DMS79 treated with DMSO at 0.1 percent for 48 hours (cell line): ENCODE results near the gene ATP11A.

Source experiments
- DNase-seq: peaks from one replicate; lab custom pipeline; 2025; lab: John Stamatoyannopoulos, UW

The ATP11A gene

GRCh38 chr13:112892426-112893206, 202.8 kb downstream of the ATP11A start:
- no peak for DNase-seq

- no peak for DNase-seq
Observed at GRCh38 chr13:112893207-112893569, 203.3 kb downstream of the ATP11A start.

- peak; percentile 42 for DNase-seq
Observed at GRCh38 chr13:112893570-112894422, 204.0 kb downstream of the ATP11A start.

- no peak for DNase-seq
Observed at GRCh38 chr13:112894423-112894672, 204.5 kb downstream of the ATP11A start.

GRCh38 chr13:112894673-112895481, 205.0 kb downstream of the ATP11A start:
- no peak for DNase-seq

- DNase-seq: peak; percentile 98
Observed at GRCh38 chr13:112895521-112896465, 206.0 kb downstream of the ATP11A start.

- no peak for DNase-seq
Observed at GRCh38 chr13:112896736-112897602, 207.1 kb downstream of the ATP11A start.

GRCh38 chr13:112897603-112897955, 207.7 kb downstream of the ATP11A start:
- DNase-seq: no peak

GRCh38 chr13:112897956-112898620, 208.2 kb downstream of the ATP11A start:
- DNase-seq: no peak

- no peak for DNase-seq
Observed at GRCh38 chr13:112898621-112899280, 208.9 kb downstream of the ATP11A start.

- DNase-seq: no peak
Observed at GRCh38 chr13:112899281-112900225, 209.7 kb downstream of the ATP11A start.

GRCh38 chr13:112900226-112900600, 210.4 kb downstream of the ATP11A start:
- no peak for DNase-seq

- DNase-seq: no peak
Observed at GRCh38 chr13:112900691-112901091, 210.9 kb downstream of the ATP11A start.

GRCh38 chr13:112902101-112902651, 212.3 kb downstream of the ATP11A start:
- no peak for DNase-seq

- no peak for DNase-seq
Observed at GRCh38 chr13:112902669-112903068, 212.8 kb downstream of the ATP11A start.

- no peak for DNase-seq
Observed at GRCh38 chr13:112903071-112903577, 213.3 kb downstream of the ATP11A start.

GRCh38 chr13:112903606-112904195, 213.9 kb downstream of the ATP11A start:
- peak; percentile 98 for DNase-seq
